H1 (cell line): Measurements from ENCODE around the gene POLDIP2. TPM values are rescaled to one million over a fixed set of nuclear protein-coding genes. Genes with fewer than 3 reads are reported as not detected.

Source experiments
- ASH2L ChIP-seq: fragments of 200-600, 300-600 bp; sonication (generic); IDR thresholded peaks from one replicate; pipeline ENCODE4 v1.7.1; 2017; ENCODE audit warnings: low read length
- CHD7 ChIP-seq: fragments of 300-600 bp; sonication (generic); IDR thresholded peaks from 2 replicates; pipeline ENCODE4 v1.7.1; 2012; ENCODE audit warnings: low read length, moderate library complexity, mild to moderate bottlenecking, inconsistent platforms; ENCODE audit not compliant: insufficient replicate concordance
- E2F6 ChIP-seq: IDR thresholded peaks from 2 replicates; pipeline ENCODE4 v1.6.1; 2012; ENCODE audit warnings: inconsistent platforms
- RAD21 ChIP-seq, 2 experiments: IDR thresholded peaks in 1 of 2; conservative IDR thresholded peaks in 1 of 2; 2 replicates each; pipeline ENCODE4 v1.6.1; 2011; ENCODE audit warnings: low read depth in 2 of 2, low read length in 2 of 2, improper control_type of control experiment in 1 of 2, inconsistent platforms in 1 of 2, mild to moderate bottlenecking in 1 of 2, moderate library complexity in 1 of 2
- RBBP5 ChIP-seq: IDR thresholded peaks from 2 replicates; pipeline ENCODE4 v1.7.1; 2012; ENCODE audit warnings: low read depth, mild to moderate bottlenecking, inconsistent platforms, low read length, moderate library complexity, borderline replicate concordance
- RXRA ChIP-seq: IDR thresholded peaks from 2 replicates; pipeline ENCODE4 v1.6.1; 2011; ENCODE audit warnings: low read depth, mild to moderate bottlenecking, low read length, moderate library complexity; ENCODE audit not compliant: insufficient read depth
- SAP30 ChIP-seq: fragments of 300-600 bp; sonication (generic); IDR thresholded peaks from 2 replicates; pipeline ENCODE4 v1.7.1; 2012; ENCODE audit warnings: low read length, moderate library complexity, mild to moderate bottlenecking, inconsistent platforms; ENCODE audit not compliant: insufficient read depth, insufficient replicate concordance
- SP1 ChIP-seq: IDR thresholded peaks from 2 replicates; pipeline ENCODE4 v1.6.1; 2011; ENCODE audit warnings: low read depth, low read length
- TEAD4 ChIP-seq: IDR thresholded peaks from 2 replicates; pipeline ENCODE4 v1.6.1; 2012; ENCODE audit warnings: low read depth, low read length, inconsistent platforms, mixed read lengths
- polyA plus RNA-seq, 7 experiments: library from polyadenylated mRNA; depleted of rRNA in 3 of 7; stranded (reverse) in 5 of 7; unstranded in 2 of 7; fragments of >200 nt in 5 of 7; fragments of 200-250 nt in 2 of 7; gene quantifications; 1 replicate in 5 of 7; 2 replicates in 1 of 7; 4 replicates in 1 of 7; pipeline versions ENCODE4 v1.2.1 to v1.2.3, GENCODE V29; 2011 to 2013; ENCODE audit warnings: missing spikeins in 2 of 7, mixed read lengths in 2 of 7
- total RNA-seq: library from RNA; stranded (reverse); fragmentation: NEBNext Ultra II Directional; extraction: Animal tissue kit (Norgen Biotek cat#: 25700); gene quantifications from 2 replicates; pipeline ENCODE4 v1.2.1, GENCODE V29; 2021

The POLDIP2 gene
- total and polyA plus RNA-seq, 2 of the 8 experiments (the other 6 are each of a cell fraction or from before 2014, with no cell fraction given): 74.0 to 76.1 TPM

- TF ChIP-seq CHD7 (no peak), SAP30 (no peak), RAD21 (IDR thresholded peaks at IDR 0.05 in 1 of 2, conservative IDR thresholded peaks at IDR 0.05 in 1 of 2; ENCODE audit: low read depth in 2 of 2, low read length in 2 of 2) (no peak), TEAD4 (no peak), RBBP5 (no peak), E2F6 (no peak), RXRA (no peak), SP1 (no peak), ASH2L (no peak)
Observed at GRCh38 chr17:28404461-28404811, 47.1 kb upstream of the POLDIP2 start (continued).
